Liver (tissue), 3 donors: Measurements from ENCODE around the gene SLX9.

Source experiments
- CTCF ChIP-seq: fragments of 150-350 bp; IDR thresholded peaks from 2 replicates; pipeline ENCODE4 v1.5.1; 2017; ENCODE audit warnings: improper control_type of control experiment, low read depth, low read length; ENCODE audit not compliant: missing input control
- EGR1 ChIP-seq, 2 donors: IDR thresholded peaks; 2 replicates each; pipeline ENCODE4 v1.6.1; 2016 to 2018; ENCODE audit warnings: antibody characterized with exemption in 2 of 2, low read depth in 2 of 2
- FOXA1 ChIP-seq: IDR thresholded peaks from 2 replicates; pipeline ENCODE4 v1.6.1; 2016; ENCODE audit warnings: antibody characterized with exemption
- GABPA ChIP-seq, 2 donors: IDR thresholded peaks in 1 of 2; conservative IDR thresholded peaks in 1 of 2; 2 replicates each; pipeline ENCODE4 v1.6.1; 2016; ENCODE audit warnings: antibody characterized with exemption in 2 of 2, mild to moderate bottlenecking in 1 of 2, moderate library complexity in 1 of 2
- NR2F2 ChIP-seq: IDR thresholded peaks from 2 replicates; pipeline ENCODE4 v1.6.1; 2016; ENCODE audit warnings: antibody characterized with exemption
- REST ChIP-seq: IDR thresholded peaks from 2 replicates; pipeline ENCODE4 v1.6.1; 2016; ENCODE audit warnings: antibody characterized with exemption, mild to moderate bottlenecking
- YY1 ChIP-seq: IDR thresholded peaks from 2 replicates; pipeline ENCODE4 v1.6.1; 2016; ENCODE audit warnings: antibody characterized with exemption, mild to moderate bottlenecking
- donor health status: healthy.
- donor health status: healthy.

GRCh38 chr21:44930543-44930981 is 9.3 kb upstream of the SLX9 start:
- no peak for TF ChIP-seq CTCF
- no peak for TF ChIP-seq REST
- TF ChIP-seq FOXA1: no peak
- no peak for TF ChIP-seq YY1
- TF ChIP-seq NR2F2: no peak
- no peak for TF ChIP-seq GABPA (IDR thresholded peaks at IDR 0.05 in 1 of 2, conservative IDR thresholded peaks at IDR 0.05 in 1 of 2)
- TF ChIP-seq EGR1 (IDR thresholded peaks at IDR 0.05; ENCODE audit: low read depth in 2 of 2): no peak
